GM23248 (cell line): ENCODE data around the gene ENAM.

Experiments used
- EZH2 ChIP-seq: fragments of 200-600 bp; sonication (generic); IDR thresholded peaks from 2 replicates; pipeline ENCODE4 v1.6.1; 2018; ENCODE audit warnings: antibody characterized with exemption, mild to moderate bottlenecking; ENCODE audit not compliant: insufficient read depth, poor library complexity, severe bottlenecking
- EZH2phosphoT487 ChIP-seq: fragments of 200-600 bp; sonication (generic); IDR thresholded peaks from 2 replicates; pipeline ENCODE4 v1.6.1; 2018; ENCODE audit warnings: antibody characterized with exemption, moderate library complexity, mild to moderate bottlenecking, low read depth; ENCODE audit not compliant: insufficient read depth

DNA sequence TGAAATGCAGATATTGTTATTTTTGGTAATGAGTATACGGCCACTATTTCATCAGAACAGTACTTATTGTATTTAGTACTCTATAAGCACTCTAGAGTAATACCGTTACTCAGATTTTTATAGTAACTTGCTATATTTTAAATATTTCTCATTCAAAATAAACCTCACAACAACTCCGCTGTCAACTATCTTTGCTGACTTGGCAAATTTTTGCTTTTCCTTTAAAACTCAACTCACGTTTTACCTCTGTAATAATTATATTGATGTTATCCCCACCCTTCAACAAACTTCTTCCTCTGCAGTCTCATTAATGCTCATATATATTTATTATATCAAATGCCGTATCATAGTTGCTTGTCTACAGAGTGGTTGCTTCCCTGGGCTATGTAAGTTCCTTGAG, 28.8 kb downstream of the ENAM start:
- TF ChIP-seq EZH2 (no peak), EZH2phosphoT487 (no peak)
